Liver (tissue), 3 donors: ENCODE data around the gene SIRPB1.

Experiments used
- CTCF ChIP-seq: fragments of 150-350 bp; IDR thresholded peaks from 2 replicates; pipeline ENCODE4 v1.5.1; 2017; ENCODE audit warnings: improper control_type of control experiment, low read depth, low read length; ENCODE audit not compliant: missing input control
- EGR1 ChIP-seq, 2 donors: IDR thresholded peaks; 2 replicates each; pipeline ENCODE4 v1.6.1; 2016 to 2018; ENCODE audit warnings: antibody characterized with exemption in 2 of 2, low read depth in 2 of 2
- FOXA1 ChIP-seq: IDR thresholded peaks from 2 replicates; pipeline ENCODE4 v1.6.1; 2016; ENCODE audit warnings: antibody characterized with exemption
- GABPA ChIP-seq, 2 donors: IDR thresholded peaks in 1 of 2; conservative IDR thresholded peaks in 1 of 2; 2 replicates each; pipeline ENCODE4 v1.6.1; 2016; ENCODE audit warnings: antibody characterized with exemption in 2 of 2, mild to moderate bottlenecking in 1 of 2, moderate library complexity in 1 of 2
- HNF4A ChIP-seq, 2 donors: conservative IDR thresholded peaks; 2 replicates each; pipeline ENCODE4 v1.6.1; 2016; ENCODE audit warnings: antibody characterized with exemption in 2 of 2, mild to moderate bottlenecking in 2 of 2
- JUND ChIP-seq, 2 donors: IDR thresholded peaks; 2 replicates each; pipeline ENCODE4 v1.6.1; 2016; ENCODE audit warnings: antibody characterized with exemption in 2 of 2
- MAX ChIP-seq: IDR thresholded peaks from 2 replicates; pipeline ENCODE4 v1.6.1; 2016; ENCODE audit warnings: antibody characterized with exemption
- NR2F2 ChIP-seq: IDR thresholded peaks from 2 replicates; pipeline ENCODE4 v1.6.1; 2016; ENCODE audit warnings: antibody characterized with exemption
- RAD21 ChIP-seq, 2 donors: IDR thresholded peaks; 2 replicates each; pipeline ENCODE4 v1.6.1; 2016; ENCODE audit warnings: antibody characterized with exemption in 2 of 2, mild to moderate bottlenecking in 2 of 2
- SP1 ChIP-seq: IDR thresholded peaks from 2 replicates; pipeline ENCODE4 v1.6.1; 2018; ENCODE audit warnings: antibody characterized with exemption, mild to moderate bottlenecking
- YY1 ChIP-seq: IDR thresholded peaks from 2 replicates; pipeline ENCODE4 v1.6.1; 2016; ENCODE audit warnings: antibody characterized with exemption, mild to moderate bottlenecking
- ZBTB33 ChIP-seq: IDR thresholded peaks from 2 replicates; pipeline ENCODE4 v1.6.1; 2016; ENCODE audit warnings: antibody characterized with exemption
- TF ChIP-seq, protein P1 (sequence below): IDR thresholded peaks from 2 replicates; pipeline ENCODE4 v1.6.1; 2016; ENCODE audit warnings: antibody characterized with exemption
- TF ChIP-seq, protein P2 (sequence below): IDR thresholded peaks from 2 replicates; pipeline ENCODE4 v1.6.1; 2016; ENCODE audit warnings: antibody characterized with exemption, mild to moderate bottlenecking
- donor health status: healthy.
- donor health status: healthy.

DNA sequence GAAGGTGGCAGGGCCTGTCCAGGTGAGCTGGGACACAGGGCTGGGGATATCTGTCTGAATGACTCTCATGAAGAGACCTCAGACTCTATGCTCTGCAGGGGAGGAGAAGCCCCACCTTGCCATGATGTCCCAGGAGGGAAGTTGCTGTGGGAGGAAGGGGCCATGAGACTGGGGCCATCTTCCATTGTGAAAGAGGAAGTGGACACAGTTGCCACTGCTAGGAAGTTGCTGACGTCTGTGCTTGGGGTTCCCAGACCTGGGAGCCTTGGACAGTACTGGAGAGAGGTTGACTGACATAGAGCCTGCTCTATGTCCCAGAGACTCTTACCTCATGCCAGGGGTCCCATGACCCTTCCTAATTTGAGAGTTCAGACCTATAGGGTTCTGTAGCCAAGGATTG is 24.5 kb downstream of the SIRPB1 start:
- no peak for TF ChIP-seq CTCF
- no peak for TF ChIP-seq GABPA (IDR thresholded peaks at IDR 0.05 in 1 of 2, conservative IDR thresholded peaks at IDR 0.05 in 1 of 2)
- no peak for TF ChIP-seq YY1
- TF ChIP-seq MAX = no peak
- TF ChIP-seq ZBTB33 = no peak
- TF ChIP-seq SP1 = no peak
- TF ChIP-seq, protein P1, sequence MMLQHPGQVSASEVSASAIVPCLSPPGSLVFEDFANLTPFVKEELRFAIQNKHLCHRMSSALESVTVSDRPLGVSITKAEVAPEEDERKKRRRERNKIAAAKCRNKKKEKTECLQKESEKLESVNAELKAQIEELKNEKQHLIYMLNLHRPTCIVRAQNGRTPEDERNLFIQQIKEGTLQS = no peak
- TF ChIP-seq RAD21 (IDR thresholded peaks at IDR 0.05) = no peak
- TF ChIP-seq HNF4A (conservative IDR thresholded peaks at IDR 0.05) = no peak
- no peak for TF ChIP-seq EGR1 (IDR thresholded peaks at IDR 0.05; ENCODE audit: low read depth in 2 of 2)
- no peak for TF ChIP-seq FOXA1
- TF ChIP-seq, protein P2, sequence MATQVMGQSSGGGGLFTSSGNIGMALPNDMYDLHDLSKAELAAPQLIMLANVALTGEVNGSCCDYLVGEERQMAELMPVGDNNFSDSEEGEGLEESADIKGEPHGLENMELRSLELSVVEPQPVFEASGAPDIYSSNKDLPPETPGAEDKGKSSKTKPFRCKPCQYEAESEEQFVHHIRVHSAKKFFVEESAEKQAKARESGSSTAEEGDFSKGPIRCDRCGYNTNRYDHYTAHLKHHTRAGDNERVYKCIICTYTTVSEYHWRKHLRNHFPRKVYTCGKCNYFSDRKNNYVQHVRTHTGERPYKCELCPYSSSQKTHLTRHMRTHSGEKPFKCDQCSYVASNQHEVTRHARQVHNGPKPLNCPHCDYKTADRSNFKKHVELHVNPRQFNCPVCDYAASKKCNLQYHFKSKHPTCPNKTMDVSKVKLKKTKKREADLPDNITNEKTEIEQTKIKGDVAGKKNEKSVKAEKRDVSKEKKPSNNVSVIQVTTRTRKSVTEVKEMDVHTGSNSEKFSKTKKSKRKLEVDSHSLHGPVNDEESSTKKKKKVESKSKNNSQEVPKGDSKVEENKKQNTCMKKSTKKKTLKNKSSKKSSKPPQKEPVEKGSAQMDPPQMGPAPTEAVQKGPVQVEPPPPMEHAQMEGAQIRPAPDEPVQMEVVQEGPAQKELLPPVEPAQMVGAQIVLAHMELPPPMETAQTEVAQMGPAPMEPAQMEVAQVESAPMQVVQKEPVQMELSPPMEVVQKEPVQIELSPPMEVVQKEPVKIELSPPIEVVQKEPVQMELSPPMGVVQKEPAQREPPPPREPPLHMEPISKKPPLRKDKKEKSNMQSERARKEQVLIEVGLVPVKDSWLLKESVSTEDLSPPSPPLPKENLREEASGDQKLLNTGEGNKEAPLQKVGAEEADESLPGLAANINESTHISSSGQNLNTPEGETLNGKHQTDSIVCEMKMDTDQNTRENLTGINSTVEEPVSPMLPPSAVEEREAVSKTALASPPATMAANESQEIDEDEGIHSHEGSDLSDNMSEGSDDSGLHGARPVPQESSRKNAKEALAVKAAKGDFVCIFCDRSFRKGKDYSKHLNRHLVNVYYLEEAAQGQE = no peak
- TF ChIP-seq NR2F2 = no peak
- TF ChIP-seq JUND (IDR thresholded peaks at IDR 0.05) = no peak
